ENCODE measurements around the gene CKAP2L.

DNA sequence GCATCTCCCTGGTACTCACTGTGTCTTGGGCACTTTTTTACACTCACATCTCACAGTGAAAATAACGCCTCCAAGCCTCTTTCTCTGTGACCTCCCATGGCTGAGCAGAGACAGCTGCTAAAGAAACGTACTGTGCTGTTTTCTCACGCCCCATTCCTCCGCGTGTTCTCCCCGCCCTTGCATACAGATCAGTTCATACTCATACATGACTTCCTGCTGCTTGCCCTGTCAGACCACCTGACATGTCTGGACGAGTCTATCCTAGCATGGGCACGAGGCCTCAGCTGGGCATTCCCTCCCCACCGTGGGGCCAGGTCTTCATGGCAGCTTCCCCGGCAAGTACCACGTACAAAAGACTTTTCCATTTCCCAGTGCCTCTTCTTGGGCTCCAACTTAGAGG is 41.1 kb upstream of the CKAP2L start:
- TF ChIP-seq, protein P1, sequence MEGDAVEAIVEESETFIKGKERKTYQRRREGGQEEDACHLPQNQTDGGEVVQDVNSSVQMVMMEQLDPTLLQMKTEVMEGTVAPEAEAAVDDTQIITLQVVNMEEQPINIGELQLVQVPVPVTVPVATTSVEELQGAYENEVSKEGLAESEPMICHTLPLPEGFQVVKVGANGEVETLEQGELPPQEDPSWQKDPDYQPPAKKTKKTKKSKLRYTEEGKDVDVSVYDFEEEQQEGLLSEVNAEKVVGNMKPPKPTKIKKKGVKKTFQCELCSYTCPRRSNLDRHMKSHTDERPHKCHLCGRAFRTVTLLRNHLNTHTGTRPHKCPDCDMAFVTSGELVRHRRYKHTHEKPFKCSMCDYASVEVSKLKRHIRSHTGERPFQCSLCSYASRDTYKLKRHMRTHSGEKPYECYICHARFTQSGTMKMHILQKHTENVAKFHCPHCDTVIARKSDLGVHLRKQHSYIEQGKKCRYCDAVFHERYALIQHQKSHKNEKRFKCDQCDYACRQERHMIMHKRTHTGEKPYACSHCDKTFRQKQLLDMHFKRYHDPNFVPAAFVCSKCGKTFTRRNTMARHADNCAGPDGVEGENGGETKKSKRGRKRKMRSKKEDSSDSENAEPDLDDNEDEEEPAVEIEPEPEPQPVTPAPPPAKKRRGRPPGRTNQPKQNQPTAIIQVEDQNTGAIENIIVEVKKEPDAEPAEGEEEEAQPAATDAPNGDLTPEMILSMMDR (IDR thresholded peaks at IDR 0.05; ENCODE audit: low read depth, low read length, missing input control): no peak
- TF ChIP-seq RAD21 (IDR thresholded peaks at IDR 0.05) (no peak), HNF4A (conservative IDR thresholded peaks at IDR 0.05) (no peak), JUND (IDR thresholded peaks at IDR 0.05) (no peak), SP1 (IDR thresholded peaks at IDR 0.05) (no peak)
- TF ChIP-seq, protein P2, sequence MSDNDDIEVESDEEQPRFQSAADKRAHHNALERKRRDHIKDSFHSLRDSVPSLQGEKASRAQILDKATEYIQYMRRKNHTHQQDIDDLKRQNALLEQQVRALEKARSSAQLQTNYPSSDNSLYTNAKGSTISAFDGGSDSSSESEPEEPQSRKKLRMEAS (IDR thresholded peaks at IDR 0.05): no peak

Measured in liver (tissue), 3 donors.